HG02759 (cell line): ENCODE results near the gene GRXCR2.
"Not testable (repeated sequence)": the region's sequence is repeated elsewhere in the genome, so short reads cannot be mapped to it uniquely, and the experiment has no call there.

ENCODE experiments used
- ATAC-seq: cut with Tn5 transposase; IDR thresholded peaks from one replicate; pipeline ENCODE4 v1.9.1; 2021; ENCODE audit warnings: mild to moderate bottlenecking, moderate library complexity; ENCODE audit not compliant: unreplicated experiment

Gene GRXCR2

GRCh38 chr5:145838276-145838675 is 34.5 kb downstream of the GRXCR2 start:
- no peak for ATAC-seq

- ATAC-seq = not testable (repeated sequence)
Observed at GRCh38 chr5:145836241-145836640, 36.6 kb downstream of the GRXCR2 start.

GRCh38 chr5:145835848-145836239 is 37.0 kb downstream of the GRXCR2 start:
- peak; percentile 1 for ATAC-seq

GRCh38 chr5:145834917-145835847 is 37.6 kb downstream of the GRXCR2 start, which contains the start of gene PRELID2:
Gene PRELID2, minus strand, starts transcription at chr5:145835342. Its CDS starts 91 bp downstream, at chr5:145835251.
- ATAC-seq = peak; percentile 88

GRCh38 chr5:145834554-145834916 is 38.3 kb downstream of the GRXCR2 start:
- peak; percentile 1 for ATAC-seq

GRCh38 chr5:145833631-145834200 is 39.1 kb downstream of the GRXCR2 start:
- ATAC-seq = no peak

GRCh38 chr5:145830594-145830993 is 42.2 kb downstream of the GRXCR2 start:
- ATAC-seq = no peak

- no peak for ATAC-seq
Observed at GRCh38 chr5:145829708-145830361, 43.0 kb downstream of the GRXCR2 start.

- no peak for ATAC-seq
Observed at GRCh38 chr5:145826895-145827674, 45.7 kb downstream of the GRXCR2 start.

GRCh38 chr5:145825751-145826180 is 47.0 kb downstream of the GRXCR2 start:
- ATAC-seq = peak; percentile 82

- ATAC-seq = no peak
Observed at GRCh38 chr5:145824040-145824439, 48.8 kb downstream of the GRXCR2 start.

- ATAC-seq = no peak
Observed at GRCh38 chr5:145818604-145819003, 54.2 kb downstream of the GRXCR2 start.

GRCh38 chr5:145812877-145813276 is 59.9 kb downstream of the GRXCR2 start:
- ATAC-seq = no peak

GRCh38 chr5:145811834-145812625 is 60.8 kb downstream of the GRXCR2 start:
- no peak for ATAC-seq
